ENCODE data around the gene BANP. TPM values are rescaled to one million over a fixed set of nuclear protein-coding genes. Genes with fewer than 3 reads are reported as not detected.
"Not testable (repeated sequence)": the region's sequence is repeated elsewhere in the genome, so short reads cannot be mapped to it uniquely, and the experiment has no call there.

BANP gene
- total RNA-seq, 1 donor, result 15.5 TPM

DNA sequence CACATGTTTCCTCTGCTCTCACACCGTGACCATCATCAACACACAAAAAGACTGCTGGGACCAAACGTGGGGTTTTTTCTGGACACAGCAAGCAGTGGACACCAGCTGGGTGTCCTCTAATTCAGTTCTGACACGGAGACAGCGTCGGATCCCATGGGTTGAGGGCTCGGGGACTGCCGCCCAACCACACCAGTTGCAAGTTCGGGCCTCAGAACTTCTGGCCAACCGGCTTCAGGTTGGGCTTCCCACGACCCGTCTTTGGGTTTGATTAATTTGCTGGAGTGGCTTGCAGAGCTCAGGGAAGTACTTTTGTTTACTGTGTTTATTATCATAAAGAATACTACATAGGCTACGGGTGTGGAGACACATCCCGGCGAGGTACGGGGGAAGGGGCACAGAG is 97.8 kb downstream of the BANP start:
- TF ChIP-seq CTCF (IDR thresholded peaks at IDR 0.05; ENCODE audit: insufficient read depth, low read length), result no peak
- DNase-seq (ENCODE audit: low read depth), result no peak
- H3K4me3 ChIP-seq (ENCODE audit: low read depth, low read length), result no peak overlapping the region

GRCh38 chr16:88049561-88050545 is 98.6 kb downstream of the BANP start:
- H3K4me3 ChIP-seq (ENCODE audit: low read depth, low read length), result no peak overlapping the region
- no peak for TF ChIP-seq CTCF (IDR thresholded peaks at IDR 0.05; ENCODE audit: insufficient read depth, low read length)
- DNase-seq (ENCODE audit: low read depth), result no peak

GRCh38 chr16:88050952-88051660 is 99.9 kb downstream of the BANP start:
- no peak for DNase-seq (ENCODE audit: low read depth)
- no peak overlapping the region for H3K4me3 ChIP-seq (ENCODE audit: low read depth, low read length)
- TF ChIP-seq CTCF (IDR thresholded peaks at IDR 0.05; ENCODE audit: insufficient read depth, low read length), result no peak

DNA sequence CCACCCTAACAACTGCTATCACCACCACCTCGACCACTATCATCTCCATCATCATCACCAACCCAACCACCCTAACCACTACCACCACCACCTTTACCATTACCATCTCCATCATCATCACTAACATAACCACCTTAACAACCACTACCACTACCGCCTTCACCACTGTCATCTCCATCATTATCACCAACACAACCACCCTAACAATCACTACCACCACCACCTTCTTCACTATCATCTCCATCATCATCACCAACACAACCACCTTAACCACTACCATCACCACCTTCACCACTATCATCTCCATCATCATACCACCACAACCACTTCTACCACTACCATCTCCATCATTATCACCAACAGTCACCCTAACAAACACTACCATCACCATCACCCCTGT is 101.4 kb downstream of the BANP start:
- DNase-seq (ENCODE audit: low read depth), result no peak
- TF ChIP-seq CTCF (IDR thresholded peaks at IDR 0.05; ENCODE audit: insufficient read depth, low read length), result no peak
- no peak overlapping the region for H3K4me3 ChIP-seq (ENCODE audit: low read depth, low read length)

- DNase-seq (ENCODE audit: low read depth); H3K4me3 ChIP-seq (ENCODE audit: low read depth, low read length): not testable (repeated sequence)
Observed at GRCh38 chr16:88053479-88053878, 102.2 kb downstream of the BANP start.

DNA sequence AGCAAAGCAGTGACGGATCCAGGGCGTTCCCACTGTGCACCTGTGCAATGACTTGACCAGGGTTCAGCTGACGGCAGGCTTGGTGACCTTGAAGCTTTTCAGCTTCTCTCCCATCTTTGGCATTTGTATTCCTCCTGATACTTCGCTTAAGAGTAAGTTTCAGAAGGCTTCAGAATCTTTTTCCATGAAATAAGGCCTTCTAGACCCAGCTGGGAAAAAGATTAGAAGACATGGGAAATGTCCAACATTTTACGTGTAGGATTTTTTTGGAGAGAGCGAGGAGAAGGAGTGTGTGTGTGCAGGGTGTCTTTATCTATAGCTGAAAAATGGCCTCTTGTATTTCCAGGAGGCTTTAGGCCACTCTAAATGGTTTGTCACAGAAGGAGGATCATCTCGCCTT is 104.1 kb downstream of the BANP start:
- no peak for TF ChIP-seq CTCF (IDR thresholded peaks at IDR 0.05; ENCODE audit: insufficient read depth, low read length)
- H3K4me3 ChIP-seq (ENCODE audit: low read depth, low read length), result no peak overlapping the region
- DNase-seq (ENCODE audit: low read depth), result no peak

DNA sequence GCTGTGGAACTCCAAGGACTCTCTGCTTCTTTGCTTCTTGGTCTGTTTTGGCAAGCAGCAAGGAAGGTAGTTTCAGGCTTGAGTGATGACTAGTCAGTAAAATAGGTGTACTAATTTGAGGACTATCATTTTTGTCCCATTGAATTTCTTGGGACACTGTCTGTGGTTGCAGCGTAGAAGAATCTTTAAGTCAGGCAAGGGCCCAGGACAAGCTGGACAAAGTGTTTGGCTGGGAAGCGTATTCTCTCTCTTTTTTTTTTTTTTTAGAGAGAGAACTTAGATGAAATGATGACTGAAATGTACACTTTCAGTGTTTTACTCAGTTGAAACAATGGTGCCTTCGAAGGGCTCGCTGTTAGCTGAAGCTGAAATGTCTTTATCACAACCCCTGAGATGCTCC is 105.0 kb downstream of the BANP start:
- TF ChIP-seq CTCF (IDR thresholded peaks at IDR 0.05; ENCODE audit: insufficient read depth, low read length), result no peak
- H3K4me3 ChIP-seq (ENCODE audit: low read depth, low read length), result no peak overlapping the region
- no peak for DNase-seq (ENCODE audit: low read depth)

Measured in fibroblast of the aortic adventitia (primary cell).